22Rv1 (cell line): ENCODE measurements around the gene TMX4.
A peak's percentile ranks its signal among the peaks of the same experiment; 100 is the strongest.
"Not testable (repeated sequence)": the region's sequence is repeated elsewhere in the genome, so short reads cannot be mapped to it uniquely, and the experiment has no call there.

Source experiments
- H3K27ac ChIP-seq: fragments of 450-650 bp; 2 replicates; pipeline ENCODE4 v1.5.1; 2017
- ZFX ChIP-seq: fragments of 450-650 bp; IDR thresholded peaks from 2 replicates; pipeline ENCODE4 v1.6.1; 2017; ENCODE audit warnings: antibody characterized with exemption, borderline replicate concordance
- TF ChIP-seq, protein P1 (sequence below): fragments of 450-650 bp; IDR thresholded peaks from 2 replicates; pipeline ENCODE4 v1.5.1; 2017; ENCODE audit warnings: mild to moderate bottlenecking

The TMX4 gene

GRCh38 chr20:8039042-8039441 lies 19.5 kb upstream of the TMX4 start:
- no peak for TF ChIP-seq ZFX
- TF ChIP-seq, protein P1, sequence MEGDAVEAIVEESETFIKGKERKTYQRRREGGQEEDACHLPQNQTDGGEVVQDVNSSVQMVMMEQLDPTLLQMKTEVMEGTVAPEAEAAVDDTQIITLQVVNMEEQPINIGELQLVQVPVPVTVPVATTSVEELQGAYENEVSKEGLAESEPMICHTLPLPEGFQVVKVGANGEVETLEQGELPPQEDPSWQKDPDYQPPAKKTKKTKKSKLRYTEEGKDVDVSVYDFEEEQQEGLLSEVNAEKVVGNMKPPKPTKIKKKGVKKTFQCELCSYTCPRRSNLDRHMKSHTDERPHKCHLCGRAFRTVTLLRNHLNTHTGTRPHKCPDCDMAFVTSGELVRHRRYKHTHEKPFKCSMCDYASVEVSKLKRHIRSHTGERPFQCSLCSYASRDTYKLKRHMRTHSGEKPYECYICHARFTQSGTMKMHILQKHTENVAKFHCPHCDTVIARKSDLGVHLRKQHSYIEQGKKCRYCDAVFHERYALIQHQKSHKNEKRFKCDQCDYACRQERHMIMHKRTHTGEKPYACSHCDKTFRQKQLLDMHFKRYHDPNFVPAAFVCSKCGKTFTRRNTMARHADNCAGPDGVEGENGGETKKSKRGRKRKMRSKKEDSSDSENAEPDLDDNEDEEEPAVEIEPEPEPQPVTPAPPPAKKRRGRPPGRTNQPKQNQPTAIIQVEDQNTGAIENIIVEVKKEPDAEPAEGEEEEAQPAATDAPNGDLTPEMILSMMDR = peak; percentile 9; the same call in 1 of the 2 replicates
- H3K27ac ChIP-seq = no peak overlapping the region

DNA sequence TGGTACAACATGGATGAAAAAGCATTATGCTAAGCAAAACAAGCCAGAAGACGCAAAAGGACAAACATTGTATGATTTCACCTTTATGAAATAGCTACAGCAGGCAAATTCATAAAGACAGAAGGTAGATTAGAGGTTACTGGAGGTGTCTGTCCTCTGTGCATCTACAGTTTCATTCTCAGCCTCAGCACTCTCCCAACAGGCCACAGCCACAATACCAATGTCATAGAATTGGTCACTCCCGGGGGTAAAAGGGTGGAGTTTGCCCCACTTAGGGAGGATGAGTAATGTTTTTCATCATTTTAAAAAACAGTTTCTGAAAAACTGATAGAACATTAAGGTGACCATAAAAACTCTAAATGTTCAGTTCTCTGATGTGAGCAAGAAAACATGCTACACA lies 17.2 kb upstream of the TMX4 start:
- TF ChIP-seq, protein P1 = no peak
- no peak for TF ChIP-seq ZFX

GRCh38 chr20:8033151-8033841 lies 13.7 kb upstream of the TMX4 start:
- no peak overlapping the region for H3K27ac ChIP-seq
- no peak for TF ChIP-seq ZFX
- TF ChIP-seq, protein P1 = no peak

More for the DNA sequence above, 17.2 kb upstream of the TMX4 start:
- no peak overlapping the region for H3K27ac ChIP-seq

GRCh38 chr20:8032499-8032898 lies 12.9 kb upstream of the TMX4 start:
- no peak overlapping the region for H3K27ac ChIP-seq
- TF ChIP-seq, protein P1 = no peak
- no peak for TF ChIP-seq ZFX

DNA sequence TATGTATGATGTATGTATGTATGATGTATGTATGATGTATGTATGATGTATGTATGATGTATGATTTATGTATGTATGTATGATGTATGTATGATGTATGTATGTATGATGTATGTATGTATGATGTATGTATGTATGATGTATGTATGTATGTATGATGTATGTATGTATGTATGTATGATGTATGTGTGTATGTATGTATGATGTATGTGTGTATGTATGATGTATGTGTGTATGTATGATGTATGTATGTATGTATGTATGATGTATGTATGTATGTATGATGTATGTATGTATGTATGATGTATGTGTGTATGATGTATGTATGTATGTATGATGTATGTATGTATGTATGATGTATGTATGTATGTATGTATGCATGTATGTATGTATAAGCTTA lies 12.0 kb upstream of the TMX4 start:
- H3K27ac ChIP-seq = not testable (repeated sequence)

DNA sequence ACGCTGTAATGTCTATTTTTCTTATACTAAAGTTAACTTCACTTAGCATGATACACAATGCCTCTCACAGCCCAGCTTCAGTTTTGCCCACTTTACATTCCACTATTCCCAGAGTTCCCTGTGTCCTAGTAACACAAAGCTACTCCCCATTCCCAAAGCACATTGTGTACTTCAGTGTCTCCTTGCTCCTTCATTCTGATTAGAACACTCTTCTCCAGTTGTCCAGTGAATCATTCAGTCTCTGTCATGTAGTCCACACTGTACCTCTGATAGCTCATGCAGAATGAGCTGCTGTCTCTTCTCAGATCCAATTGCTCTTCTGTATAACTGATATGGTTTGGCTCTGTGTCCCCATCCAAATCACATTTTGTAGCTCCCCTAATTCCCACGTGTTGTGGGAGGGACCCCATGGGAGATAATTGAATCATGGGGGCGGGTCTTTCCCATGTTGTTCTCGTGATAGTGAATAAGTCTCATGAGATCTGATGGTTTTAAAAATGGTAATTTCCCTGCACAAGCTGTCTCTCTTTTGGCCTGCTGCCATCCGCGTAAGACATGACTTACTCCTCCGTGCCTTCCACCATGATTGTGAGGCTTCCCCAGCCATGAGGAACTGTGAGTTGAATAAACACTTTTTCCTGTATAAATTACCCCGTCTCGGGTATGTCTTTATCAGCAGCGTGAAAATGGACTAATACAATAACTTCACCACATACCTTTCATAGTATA lies 2.1 kb upstream of the TMX4 start:
- no peak overlapping the region for H3K27ac ChIP-seq

DNA sequence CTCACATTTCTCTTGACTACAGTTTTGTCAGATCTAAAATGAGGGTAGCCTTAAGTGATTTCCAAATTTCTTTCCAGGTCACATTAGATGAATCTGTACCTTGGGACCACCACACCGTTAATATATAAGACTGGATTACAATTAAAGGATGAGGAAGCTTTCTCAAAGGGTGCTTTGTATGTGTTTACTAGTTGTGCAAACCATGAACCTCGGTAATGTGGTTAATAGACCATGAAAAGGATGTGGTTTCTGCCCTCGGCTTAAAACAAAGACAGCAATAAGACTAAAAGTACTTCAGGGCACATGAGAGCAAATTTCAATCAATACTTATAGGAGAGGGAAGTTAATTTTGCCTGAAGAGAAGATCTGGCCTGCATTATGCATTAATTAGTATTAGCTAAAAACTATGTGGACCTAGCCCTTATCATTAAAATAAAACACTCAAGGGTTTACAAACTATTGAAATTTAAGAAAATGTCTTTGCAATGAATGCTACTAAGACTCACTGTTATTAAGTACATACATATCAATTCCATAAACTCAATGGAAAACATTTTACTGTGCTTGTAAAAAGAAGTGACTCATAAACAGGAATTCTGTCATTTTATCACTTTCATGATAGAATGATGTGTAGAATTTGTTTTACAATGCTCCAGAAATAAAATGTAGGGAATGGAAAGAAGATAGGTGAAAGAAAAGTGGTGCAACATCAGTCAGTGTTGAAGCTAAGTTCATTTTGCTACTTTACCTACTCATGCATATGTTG lies 936 bp upstream of the TMX4 start:
- TF ChIP-seq ZFX = no peak
- TF ChIP-seq, protein P1 = no peak
- peak overlapping the region; percentile 95 for H3K27ac ChIP-seq

More for the DNA sequence above, 2.1 kb upstream of the TMX4 start:
- TF ChIP-seq, protein P1 = no peak
- no peak for TF ChIP-seq ZFX
